Muscle layer of colon (tissue), 2 donors: Measurements from ENCODE around the gene RGP1.

Experiments used
- H3K27ac ChIP-seq: one replicate; pipeline ENCODE4 v1.7.0; 2013; ENCODE audit warnings: low read depth, mild to moderate bottlenecking, low read length, moderate library complexity
- H3K27me3 ChIP-seq, 2 donors: one replicate each; pipeline ENCODE4 v1.7.0; 2013; ENCODE audit warnings: low read length in 2 of 2, mild to moderate bottlenecking in 2 of 2; ENCODE audit not compliant: insufficient read depth in 2 of 2, control insufficient read depth in 1 of 2
- H3K36me3 ChIP-seq: one replicate; pipeline ENCODE4 v1.7.0; 2013; ENCODE audit warnings: mild to moderate bottlenecking, low read length; ENCODE audit not compliant: insufficient read depth
- H3K4me1 ChIP-seq: one replicate; pipeline ENCODE4 v1.7.0; 2013; ENCODE audit warnings: mild to moderate bottlenecking, low read length; ENCODE audit not compliant: insufficient read depth
- H3K4me3 ChIP-seq, 2 donors: one replicate each; pipeline ENCODE4 v1.7.0; 2013; ENCODE audit warnings: low read length in 2 of 2, low read depth in 1 of 2, mild to moderate bottlenecking in 1 of 2, moderate library complexity in 1 of 2
- H3K9ac ChIP-seq: one replicate; pipeline ENCODE4 v1.7.0; 2013; ENCODE audit warnings: low read length
- H3K9me3 ChIP-seq: one replicate; pipeline ENCODE4 v1.7.0; 2013; ENCODE audit warnings: mild to moderate bottlenecking, low read length
- donor health status: abdominal sarcoma.
- donor health status: Adenocarcinoma of cecum.

RGP1 gene

DNA sequence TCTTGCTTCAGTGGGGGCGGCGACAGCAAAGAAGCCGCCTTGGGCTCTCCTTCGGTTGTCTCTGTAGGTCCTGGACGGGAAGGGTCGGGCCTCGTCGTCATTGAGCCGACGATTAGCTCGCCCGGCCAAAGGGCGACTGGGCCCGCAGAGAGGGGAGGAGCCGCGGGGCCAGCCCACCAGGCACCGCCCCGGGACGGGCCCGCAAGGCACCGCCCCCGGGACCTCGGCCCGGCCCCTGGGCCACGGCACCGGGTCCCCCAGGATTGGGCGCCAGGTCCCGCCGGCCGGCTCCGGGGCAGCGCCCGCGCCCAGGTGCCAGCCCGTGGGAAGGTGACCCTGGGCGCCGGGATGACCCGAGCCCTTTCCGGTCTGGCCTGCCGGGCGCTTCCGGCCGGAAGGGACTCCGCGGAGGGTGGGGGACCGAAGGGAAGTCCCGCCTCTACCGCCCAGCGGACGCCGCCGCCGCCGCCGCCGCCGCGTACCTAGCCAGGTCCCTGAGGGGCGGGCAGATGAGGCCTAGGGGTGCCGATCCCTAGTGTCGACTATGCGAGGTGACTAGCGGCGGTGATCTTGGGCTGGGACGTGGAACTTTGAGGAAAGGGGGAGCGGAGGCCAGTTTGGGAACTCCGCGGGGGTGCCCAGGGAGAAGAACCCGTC is at the start of gene RGP1, which contains the start of gene GBA2:
RGP1 (plus strand) TSS at position 430 of the 657 bp plus-strand sequence. CDS start 469 bp downstream, outside the sequence.
GBA2 (minus strand) TSS at position 371 of the 657 bp plus-strand sequence. CDS start 524 bp downstream, outside the sequence.
- Histone ChIP-seq H3K4me1 (peaks cover 32% of the 10 kb centered on the region), H3K27me3 (no peaks in the 10 kb centered on the region), H3K36me3 (peaks cover 48% of the 10 kb centered on the region), H3K27ac (peak within 1 kb of the TSS; percentile 93), H3K9me3 (no peaks in the 10 kb centered on the region), H3K9ac (peak within 1 kb of the TSS; percentile 91), H3K4me3 (peak within 1 kb of the TSS; percentile 91 to 94)

DNA sequence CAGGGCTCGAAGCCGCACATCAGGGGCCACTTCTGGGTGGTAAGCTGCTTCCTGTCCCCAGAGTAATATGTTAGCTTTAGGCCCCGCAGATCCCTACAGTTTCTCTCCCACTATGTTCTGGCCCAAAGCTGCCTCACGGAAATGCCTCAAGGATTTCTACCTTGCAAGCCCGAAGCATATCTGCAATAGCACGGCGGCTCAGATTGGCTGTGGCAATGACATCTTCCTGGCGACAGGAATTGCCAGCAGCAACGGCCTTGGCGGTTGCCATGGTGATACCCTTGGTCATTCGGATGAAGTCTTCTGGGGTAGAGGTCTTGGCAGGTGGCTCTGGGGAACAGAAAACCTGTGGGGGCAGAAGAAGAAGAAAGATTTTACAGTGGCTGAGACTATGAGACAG is 49.1 kb upstream of the RGP1 start:
- no peaks in the 10 kb centered on the region for H3K9me3 ChIP-seq
- peaks cover 8% of the 10 kb centered on the region for H3K4me1 ChIP-seq
- no peaks in the 10 kb centered on the region for H3K27me3 ChIP-seq
- H3K27ac ChIP-seq = no peak overlapping the region
- peaks cover 94% of the 10 kb centered on the region for H3K36me3 ChIP-seq
- no peak overlapping the region for H3K9ac ChIP-seq
- H3K4me3 ChIP-seq = no peak overlapping the region

- Histone ChIP-seq H3K27ac (no peak overlapping the region), H3K9ac (no peak overlapping the region), H3K4me1 (peaks cover 8% of the 10 kb centered on the region), H3K4me3 (no peak overlapping the region), H3K27me3 (no peaks in the 10 kb centered on the region), H3K9me3 (no peaks in the 10 kb centered on the region), H3K36me3 (peaks cover 98% of the 10 kb centered on the region)
Measured at GRCh38 chr9:35700942-35701341, 48.1 kb upstream of the RGP1 start.

GRCh38 chr9:35702696-35703095 is 46.4 kb upstream of the RGP1 start:
- H3K9me3 ChIP-seq = no peaks in the 10 kb centered on the region
- H3K9ac ChIP-seq = no peak overlapping the region
- no peak overlapping the region for H3K27ac ChIP-seq
- peaks cover 98% of the 10 kb centered on the region for H3K36me3 ChIP-seq
- no peaks in the 10 kb centered on the region for H3K4me1 ChIP-seq
- H3K4me3 ChIP-seq = no peak overlapping the region
- H3K27me3 ChIP-seq = no peaks in the 10 kb centered on the region

- Histone ChIP-seq H3K4me1 (no peaks in the 10 kb centered on the region), H3K27me3 (no peaks in the 10 kb centered on the region), H3K9ac (no peak overlapping the region), H3K9me3 (no peaks in the 10 kb centered on the region), H3K27ac (no peak overlapping the region), H3K36me3 (peaks cover 98% of the 10 kb centered on the region), H3K4me3 (no peak overlapping the region)
Measured at GRCh38 chr9:35703906-35704672, 45.0 kb upstream of the RGP1 start.

GRCh38 chr9:35705372-35705771 is 43.7 kb upstream of the RGP1 start:
- Histone ChIP-seq H3K27ac (no peak overlapping the region), H3K9me3 (no peaks in the 10 kb centered on the region), H3K4me1 (no peaks in the 10 kb centered on the region), H3K9ac (no peak overlapping the region), H3K4me3 (no peak overlapping the region), H3K36me3 (peaks cover 90% of the 10 kb centered on the region), H3K27me3 (no peaks in the 10 kb centered on the region)

GRCh38 chr9:35705836-35706430 is 43.2 kb upstream of the RGP1 start:
- no peaks in the 10 kb centered on the region for H3K9me3 ChIP-seq
- no peak overlapping the region for H3K27ac ChIP-seq
- H3K4me1 ChIP-seq = no peaks in the 10 kb centered on the region
- H3K27me3 ChIP-seq = no peaks in the 10 kb centered on the region
- H3K36me3 ChIP-seq = peaks cover 90% of the 10 kb centered on the region
- H3K4me3 ChIP-seq = no peak overlapping the region
- no peak overlapping the region for H3K9ac ChIP-seq

DNA sequence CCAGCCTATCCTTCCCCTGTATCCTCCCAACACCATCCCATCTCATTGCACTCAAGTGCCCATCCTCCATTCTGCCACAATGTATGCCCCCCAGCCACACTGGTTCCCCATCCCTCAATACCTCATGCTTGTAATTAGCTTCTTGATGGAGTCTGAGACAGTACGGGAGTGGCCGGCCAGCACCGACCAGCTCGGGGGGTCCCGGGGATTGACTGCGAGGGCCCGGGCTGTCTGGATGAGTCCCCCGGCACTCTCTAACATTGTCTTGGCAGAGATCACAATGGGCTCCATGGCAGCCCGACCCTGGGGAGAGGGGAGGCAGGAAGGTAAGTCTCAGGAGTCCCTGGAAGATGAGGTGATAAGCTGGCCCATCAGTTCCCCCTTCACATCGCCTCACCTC is 42.1 kb upstream of the RGP1 start:
- Histone ChIP-seq H3K9ac (no peak overlapping the region), H3K27ac (no peak overlapping the region), H3K9me3 (no peaks in the 10 kb centered on the region), H3K4me3 (no peak overlapping the region), H3K27me3 (no peaks in the 10 kb centered on the region), H3K36me3 (peaks cover 90% of the 10 kb centered on the region), H3K4me1 (no peaks in the 10 kb centered on the region)

DNA sequence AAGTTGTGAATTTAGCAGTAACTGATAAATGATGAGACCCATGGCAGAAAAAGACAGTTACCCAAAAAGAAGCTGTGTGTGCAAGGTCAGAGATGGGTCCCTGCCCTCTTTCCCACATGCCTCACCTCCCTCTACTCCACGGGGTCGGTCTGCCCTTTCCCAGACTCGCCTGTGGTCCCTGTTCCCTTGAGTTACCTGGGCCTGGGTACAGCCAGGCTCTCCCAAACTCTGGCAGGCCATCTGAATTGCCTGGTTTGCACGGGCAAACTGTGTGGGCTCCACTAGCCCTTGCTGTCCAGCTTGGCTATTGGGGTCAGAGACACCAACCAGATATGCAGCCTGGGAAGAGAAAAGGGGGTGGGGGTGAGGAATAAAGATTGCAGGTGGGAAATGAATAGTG is 40.9 kb upstream of the RGP1 start:
- Histone ChIP-seq H3K9ac (no peak overlapping the region), H3K27me3 (no peaks in the 10 kb centered on the region), H3K9me3 (no peaks in the 10 kb centered on the region), H3K27ac (no peak overlapping the region), H3K4me3 (no peak overlapping the region), H3K4me1 (no peaks in the 10 kb centered on the region), H3K36me3 (peaks cover 91% of the 10 kb centered on the region)

- Histone ChIP-seq H3K4me3 (no peak overlapping the region), H3K4me1 (no peaks in the 10 kb centered on the region), H3K9me3 (no peaks in the 10 kb centered on the region), H3K27me3 (no peaks in the 10 kb centered on the region), H3K9ac (no peak overlapping the region), H3K27ac (no peak overlapping the region), H3K36me3 (peaks cover 91% of the 10 kb centered on the region)
Measured at GRCh38 chr9:35710818-35711500, 38.1 kb upstream of the RGP1 start.
